HG02970 (cell line): ENCODE results near the gene DLGAP1.
"Not testable (repeated sequence)": the region's sequence is repeated elsewhere in the genome, so short reads cannot be mapped to it uniquely, and the experiment has no call there.

Source experiments
- ATAC-seq: cut with Tn5 transposase; IDR thresholded peaks from one replicate; pipeline ENCODE4 v1.9.1; 2021; ENCODE audit warnings: mild to moderate bottlenecking, moderate library complexity, moderate number of reproducible peaks; ENCODE audit not compliant: unreplicated experiment, low FRiP score

DLGAP1 gene

GRCh38 chr18:4299395-4299794, 155.7 kb downstream of the DLGAP1 start:
- ATAC-seq = no peak

- ATAC-seq = no peak
These were observed 161.8 kb downstream of the DLGAP1 start for GRCh38 chr18:4293337-4293736.

GRCh38 chr18:4292696-4293095, 162.4 kb downstream of the DLGAP1 start:
- ATAC-seq = no peak

GRCh38 chr18:4287340-4287739, 167.8 kb downstream of the DLGAP1 start:
- ATAC-seq = not testable (repeated sequence)

DNA sequence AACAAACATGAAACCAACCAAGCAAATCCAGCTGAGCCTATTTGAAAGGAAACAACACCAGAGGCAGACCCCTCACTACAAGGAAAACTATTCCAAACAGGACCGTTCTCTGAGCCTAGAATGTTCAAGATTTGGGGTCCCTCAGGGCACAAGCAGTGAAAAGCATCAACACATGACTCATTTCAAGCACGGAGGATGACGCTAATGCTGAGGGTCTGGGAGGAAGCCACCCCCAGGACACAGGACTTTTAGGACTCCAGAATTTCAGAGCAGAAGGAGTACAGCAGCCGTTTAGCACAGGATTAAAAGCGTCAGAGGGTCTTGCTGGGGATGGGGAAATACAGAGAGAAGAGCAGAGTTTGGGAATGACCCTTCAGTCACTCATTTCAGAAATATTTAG, 168.9 kb downstream of the DLGAP1 start:
- ATAC-seq = no peak

DNA sequence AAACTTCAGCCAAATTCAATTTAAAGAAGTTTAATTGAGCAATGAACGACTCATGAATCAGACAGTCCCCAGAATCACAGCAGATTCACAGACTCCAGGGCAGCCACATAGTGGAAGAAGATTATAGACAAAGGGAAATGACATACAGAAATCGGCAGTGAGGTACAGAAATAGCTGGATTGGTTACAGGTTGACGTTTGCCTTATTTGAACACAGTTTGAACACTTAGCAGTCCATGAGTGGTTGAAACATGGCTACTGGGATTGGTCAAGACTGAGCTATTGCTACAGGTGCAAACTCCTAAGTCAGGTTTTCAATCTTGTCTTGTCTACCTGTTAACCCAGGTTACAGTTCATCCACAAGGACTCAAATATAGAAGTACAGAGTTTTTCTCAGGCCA, 169.6 kb downstream of the DLGAP1 start:
- no peak for ATAC-seq

- ATAC-seq = no peak
These were observed 170.6 kb downstream of the DLGAP1 start for GRCh38 chr18:4284528-4284927.

GRCh38 chr18:4283746-4284291, 171.3 kb downstream of the DLGAP1 start:
- no peak for ATAC-seq

DNA sequence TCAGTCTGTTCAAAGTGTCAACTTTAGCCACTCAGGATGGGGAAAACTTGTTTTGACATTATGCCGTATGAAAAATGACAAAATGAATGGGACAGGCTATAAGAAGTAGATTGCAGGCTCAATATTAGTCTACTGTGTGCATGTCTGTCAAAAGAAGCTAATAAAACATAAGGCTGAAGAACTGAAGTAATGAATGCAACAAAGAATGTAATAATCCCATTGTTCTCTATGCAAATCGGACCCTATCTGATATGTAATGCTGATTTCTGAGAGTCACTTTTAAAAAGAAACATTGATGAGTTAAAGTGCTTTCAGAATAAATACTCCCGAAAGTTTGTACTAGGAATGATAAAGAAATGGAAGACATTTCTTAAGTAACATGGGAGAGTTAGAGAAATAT, 172.2 kb downstream of the DLGAP1 start:
- ATAC-seq = no peak

- ATAC-seq = no peak
These were observed 178.0 kb downstream of the DLGAP1 start for GRCh38 chr18:4276953-4277585.

DNA sequence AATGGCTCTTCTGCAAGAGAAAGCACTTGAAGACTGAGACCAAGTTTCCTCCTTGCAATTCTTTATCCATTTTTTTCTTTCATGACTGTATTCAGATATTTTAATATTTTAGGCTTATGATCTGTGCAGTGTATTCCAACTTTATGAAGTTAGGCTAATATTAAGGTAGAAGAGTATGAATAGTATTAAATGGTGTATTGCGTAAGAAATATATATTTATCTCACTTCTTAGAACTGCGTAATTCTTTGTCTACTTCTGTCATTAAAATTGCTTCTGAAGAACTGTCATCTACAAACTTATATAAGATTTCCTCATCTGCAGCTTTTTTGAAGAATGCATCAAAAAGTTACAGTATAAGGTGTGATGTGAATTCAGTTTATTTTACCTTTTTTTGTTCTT, 183.2 kb downstream of the DLGAP1 start:
- no peak for ATAC-seq

- no peak for ATAC-seq
These were observed 184.1 kb downstream of the DLGAP1 start for GRCh38 chr18:4270988-4271387.

GRCh38 chr18:4270016-4270415, 185.1 kb downstream of the DLGAP1 start:
- no peak for ATAC-seq

DNA sequence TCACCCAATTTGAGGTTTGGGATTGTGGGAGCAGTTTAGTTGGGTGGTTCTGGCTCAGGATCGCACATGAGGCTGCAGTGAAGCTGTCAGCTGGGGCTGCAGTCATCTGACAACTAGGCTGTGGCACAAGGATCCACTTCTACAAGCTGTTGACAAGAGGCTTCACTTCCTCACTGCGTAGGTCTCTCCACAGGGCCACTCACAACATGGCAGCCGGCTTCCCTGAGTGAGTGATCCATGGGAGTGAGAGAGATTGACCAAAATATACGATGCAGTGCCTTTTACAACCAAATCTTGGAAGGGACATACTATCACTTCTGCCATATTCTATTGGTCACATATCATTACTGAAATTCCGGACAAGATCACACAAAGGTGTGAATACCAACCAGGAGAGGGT, 187.5 kb downstream of the DLGAP1 start:
- ATAC-seq = no peak

DNA sequence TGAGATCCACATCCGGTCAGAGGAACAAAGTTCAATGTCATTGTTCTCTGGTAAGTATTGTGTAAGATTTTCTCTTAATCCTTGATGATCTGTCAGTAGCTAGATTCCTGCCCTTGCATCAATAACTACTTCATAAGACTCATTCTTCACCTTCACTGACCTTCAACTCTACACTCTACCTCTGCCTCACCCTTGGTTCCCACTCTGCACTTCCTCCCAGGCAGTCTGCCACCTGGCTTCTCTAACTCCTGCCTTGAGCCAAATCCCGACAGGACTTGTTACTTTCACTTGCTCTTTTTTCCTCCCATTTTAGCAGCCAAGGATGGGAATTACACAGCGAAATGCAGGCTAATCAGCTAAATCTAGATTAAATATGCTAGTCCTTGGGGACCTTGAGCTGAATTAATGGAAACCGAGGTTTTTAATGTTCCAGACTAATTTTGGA, 190.7 kb downstream of the DLGAP1 start:
- no peak for ATAC-seq

DNA sequence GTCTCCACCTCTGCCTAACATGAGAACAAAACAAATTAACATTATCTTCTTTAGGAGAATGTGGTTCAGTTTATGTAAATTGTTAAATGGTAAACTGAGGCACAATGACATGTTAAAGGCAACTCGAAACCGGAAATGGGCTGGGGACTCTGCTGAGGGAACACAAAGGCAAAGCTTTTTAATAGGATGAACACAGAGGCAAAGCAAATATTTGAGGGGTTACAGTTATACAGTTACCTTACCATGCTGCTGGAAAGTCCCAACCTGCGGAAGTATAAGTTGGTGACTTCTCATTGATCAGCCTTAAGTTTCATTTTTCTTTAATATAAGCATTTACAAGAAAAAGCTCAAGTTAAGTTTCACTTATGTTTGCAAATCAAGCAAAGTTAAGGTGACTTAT, 195.0 kb downstream of the DLGAP1 start:
- no peak for ATAC-seq

DNA sequence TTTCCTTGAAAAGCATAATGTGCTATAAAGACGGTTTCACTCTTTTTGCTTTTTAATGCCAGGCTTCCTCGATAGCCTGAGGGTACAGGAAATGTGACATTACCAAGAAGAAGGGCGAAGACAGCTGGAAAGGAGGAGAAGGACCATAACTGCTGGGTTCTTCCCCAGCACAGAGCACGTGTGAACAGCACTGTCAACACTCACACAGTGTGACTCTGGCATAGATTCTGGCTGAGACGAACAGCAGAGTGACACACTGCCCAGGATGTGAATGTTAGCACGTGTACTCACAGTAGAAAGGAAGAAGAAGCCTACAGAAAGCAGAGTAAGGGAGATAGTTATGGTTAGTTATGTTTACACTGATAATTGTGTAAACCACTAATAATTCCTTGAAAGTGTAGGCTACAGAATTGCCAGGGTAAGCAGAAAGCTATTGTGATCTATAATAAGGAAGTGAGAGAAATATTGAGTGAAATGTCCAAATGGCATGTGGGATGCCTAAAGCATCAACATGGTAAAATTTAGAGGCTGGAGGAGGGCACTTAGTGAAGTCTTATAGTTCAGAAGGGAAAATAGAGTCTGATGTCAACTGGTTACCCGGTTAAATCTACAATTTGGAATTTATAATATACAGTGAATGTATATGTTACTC, 198.2 kb downstream of the DLGAP1 start:
- no peak for ATAC-seq

DNA sequence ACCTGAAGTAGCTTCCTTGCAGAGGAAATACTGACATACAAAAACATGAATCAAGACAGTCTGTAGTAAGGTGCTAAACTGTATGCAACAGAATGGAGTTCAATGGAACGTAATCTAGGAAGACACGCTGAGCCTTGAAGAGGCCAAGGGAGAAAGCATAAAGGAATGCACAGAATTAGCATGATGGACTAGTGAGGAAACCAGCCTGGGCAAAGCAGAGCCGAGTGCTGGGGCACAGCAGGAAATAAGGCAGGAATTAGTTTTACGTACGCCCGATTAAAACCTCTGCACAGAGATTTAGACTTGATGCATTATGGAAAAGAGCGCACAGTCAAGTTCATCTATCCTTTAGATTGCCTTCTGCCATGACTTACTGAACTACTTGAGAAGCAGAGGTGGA, 200.3 kb downstream of the DLGAP1 start:
- no peak for ATAC-seq

DNA sequence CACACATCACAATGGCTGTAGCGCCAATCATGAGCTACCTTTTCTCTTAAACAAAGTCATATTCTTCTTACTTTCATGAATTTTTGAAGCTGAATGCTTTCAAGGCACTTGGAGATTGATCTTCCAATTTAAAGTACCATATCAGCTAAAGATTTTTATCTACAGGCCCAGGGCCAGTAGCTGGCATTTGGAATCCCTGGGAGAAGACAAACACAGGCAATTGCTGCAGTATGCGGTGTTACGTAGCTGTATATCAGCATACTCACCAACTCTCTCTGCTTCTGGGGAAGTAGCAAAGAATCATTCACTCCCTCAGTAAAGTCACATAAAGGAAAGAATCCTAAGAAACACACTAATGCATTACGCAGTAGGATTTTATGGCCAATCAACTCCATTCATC, 202.3 kb downstream of the DLGAP1 start:
- no peak for ATAC-seq

DNA sequence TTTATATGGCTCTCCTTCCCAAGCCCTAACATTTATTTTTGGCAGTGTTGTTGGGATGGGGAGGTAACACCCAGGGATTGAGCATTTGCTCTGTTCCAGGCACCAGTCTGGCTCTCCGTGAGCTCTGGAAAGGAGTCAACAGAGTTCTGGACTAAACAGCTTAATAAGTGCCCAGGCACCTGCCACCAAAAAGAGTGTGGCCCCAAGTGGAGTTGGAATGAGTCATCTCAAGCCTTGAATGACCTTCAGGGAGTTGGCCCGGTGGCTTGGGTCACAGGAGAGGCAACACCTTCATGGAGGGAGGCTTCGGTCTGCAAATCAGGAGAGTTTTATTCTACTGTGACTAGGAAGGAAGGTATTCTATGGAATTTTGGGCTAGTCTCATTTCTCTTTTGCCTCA, 203.2 kb downstream of the DLGAP1 start:
- no peak for ATAC-seq

GRCh38 chr18:4251206-4251605, 203.9 kb downstream of the DLGAP1 start:
- no peak for ATAC-seq

DNA sequence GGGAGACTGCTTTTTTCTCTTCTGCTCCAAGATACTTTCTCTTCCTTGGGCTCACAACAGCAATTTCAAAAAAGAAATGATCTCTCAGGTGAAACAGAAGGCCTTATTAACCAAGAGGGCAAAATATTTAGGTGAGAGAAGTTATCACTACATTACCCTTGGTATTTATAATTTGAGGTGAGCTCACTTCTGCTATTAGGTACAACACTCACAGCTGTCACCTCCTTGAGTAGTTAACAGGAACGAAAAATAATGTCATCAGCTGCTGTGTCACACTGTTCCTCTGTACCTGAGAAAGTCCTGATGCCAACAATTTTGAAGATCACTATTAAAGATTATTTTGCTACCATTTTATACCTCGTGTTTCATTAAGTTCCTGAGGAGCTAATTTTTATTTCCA, 205.0 kb downstream of the DLGAP1 start:
- ATAC-seq = no peak
